ENCODE results near the gene CHL1.

CHL1 gene

DNA sequence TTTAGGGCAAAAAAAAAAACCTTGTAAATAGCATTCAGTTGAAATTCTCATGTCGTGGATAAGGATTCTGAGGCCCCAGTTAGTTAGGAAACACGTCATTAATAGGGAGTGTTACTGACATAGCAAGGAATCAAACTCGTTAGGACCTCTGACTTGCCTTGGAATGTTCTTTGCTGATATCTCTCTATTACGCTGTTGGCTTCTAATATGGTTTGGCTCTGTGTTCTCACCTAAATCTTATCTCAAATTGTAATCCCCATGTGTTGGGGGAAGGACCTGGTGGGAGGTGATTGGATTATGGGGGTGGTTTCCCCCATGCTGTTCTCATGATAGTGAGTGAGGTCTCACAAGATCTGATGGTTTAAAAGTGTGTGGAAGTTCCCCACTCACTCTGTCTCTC lies 40.3 kb downstream of the CHL1 start:
- Histone ChIP-seq H3K9me3 (ENCODE audit: low read depth, low read length) (no peaks in the 10 kb centered on the region), H3K36me3 (ENCODE audit: insufficient read depth, low read length) (no peaks in the 10 kb centered on the region), H3K27ac (no peak overlapping the region), H3K4me3 (no peak overlapping the region), H3K9ac (ENCODE audit: insufficient read length) (no peak overlapping the region)
- DNase-seq (ENCODE audit: low read depth, low spot score), result no peak
- no peak for TF ChIP-seq EZH2 (IDR thresholded peaks at IDR 0.05)
- TF ChIP-seq POLR2AphosphoS5 (IDR thresholded peaks at IDR 0.05; ENCODE audit: borderline replicate concordance, low read depth, low read length), result no peak
- no peak for TF ChIP-seq FOXP2 (optimal IDR thresholded peaks at IDR 0.05; ENCODE audit: control extremely low read depth, extremely low read length, insufficient read depth)

DNA sequence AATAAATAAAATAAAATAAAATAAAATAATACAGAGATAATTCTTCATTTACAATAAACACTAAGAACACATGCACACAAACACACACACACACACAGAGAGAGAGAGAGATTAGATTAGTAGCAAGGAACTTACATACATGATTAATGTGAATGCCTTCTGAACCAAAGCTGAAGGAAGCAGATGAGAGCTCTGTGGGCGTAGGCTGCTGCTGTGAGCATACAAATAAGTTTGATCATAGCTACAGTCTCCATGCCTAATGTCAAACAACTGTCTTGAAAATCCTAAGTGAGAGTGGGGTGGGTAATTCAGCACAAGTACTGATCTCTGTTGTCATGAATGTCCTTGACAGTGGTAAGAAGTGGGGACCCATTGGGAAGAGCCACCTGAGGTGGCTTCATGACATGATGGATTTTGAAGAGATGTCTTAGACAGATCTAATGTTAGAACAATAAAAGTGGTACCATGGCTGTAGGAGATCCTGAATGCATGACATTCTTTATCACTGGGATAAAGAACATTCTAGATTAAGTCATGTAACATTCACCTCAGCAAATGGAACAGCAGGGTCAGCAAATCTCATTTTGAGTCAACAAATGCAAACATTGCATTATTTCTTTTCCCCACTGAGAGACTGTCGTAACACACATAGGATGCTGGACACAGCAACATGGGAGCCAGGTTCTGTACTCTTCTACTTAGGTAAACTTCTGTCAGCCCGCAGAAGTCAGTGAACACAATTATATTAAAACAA lies 46.2 kb downstream of the CHL1 start:
- no peaks in the 10 kb centered on the region for H3K36me3 ChIP-seq (ENCODE audit: insufficient read depth, low read length)
- H3K9ac ChIP-seq (ENCODE audit: insufficient read length), result no peak overlapping the region
- H3K27ac ChIP-seq, result no peak overlapping the region
- no peak for DNase-seq (ENCODE audit: low read depth, low spot score)
- H3K4me3 ChIP-seq, result no peak overlapping the region
- TF ChIP-seq EZH2 (IDR thresholded peaks at IDR 0.05) (no peak), FOXP2 (optimal IDR thresholded peaks at IDR 0.05; ENCODE audit: control extremely low read depth, extremely low read length, insufficient read depth) (no peak), POLR2AphosphoS5 (IDR thresholded peaks at IDR 0.05; ENCODE audit: borderline replicate concordance, low read depth, low read length) (no peak)
- H3K9me3 ChIP-seq (ENCODE audit: low read depth, low read length), result no peaks in the 10 kb centered on the region

DNA sequence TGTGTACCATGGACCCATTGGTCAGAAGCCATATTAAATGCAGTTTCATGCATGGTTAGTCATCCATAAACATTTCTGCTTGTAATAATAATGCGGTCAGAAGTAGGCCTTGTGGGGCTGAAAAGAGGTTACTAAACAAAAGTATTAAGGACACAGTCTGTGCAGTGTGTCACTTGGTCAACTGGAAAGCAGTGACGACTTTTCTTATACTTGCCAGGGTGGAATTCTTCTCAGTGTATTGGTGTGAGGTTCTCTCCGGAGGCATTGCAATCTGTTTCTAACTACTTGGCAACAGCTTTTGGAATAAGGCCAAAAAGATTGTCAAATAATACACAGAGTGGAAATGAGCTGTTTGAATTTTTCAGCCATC lies 46.8 kb downstream of the CHL1 start:
- Histone ChIP-seq H3K9ac (ENCODE audit: insufficient read length) (no peak overlapping the region), H3K9me3 (ENCODE audit: low read depth, low read length) (no peaks in the 10 kb centered on the region), H3K36me3 (ENCODE audit: insufficient read depth, low read length) (no peaks in the 10 kb centered on the region), H3K27ac (no peak overlapping the region), H3K4me3 (no peak overlapping the region)
- DNase-seq (ENCODE audit: low read depth, low spot score), result no peak
- no peak for TF ChIP-seq POLR2AphosphoS5 (IDR thresholded peaks at IDR 0.05; ENCODE audit: borderline replicate concordance, low read depth, low read length)
- no peak for TF ChIP-seq EZH2 (IDR thresholded peaks at IDR 0.05)
- TF ChIP-seq FOXP2 (optimal IDR thresholded peaks at IDR 0.05; ENCODE audit: control extremely low read depth, extremely low read length, insufficient read depth), result no peak

DNA sequence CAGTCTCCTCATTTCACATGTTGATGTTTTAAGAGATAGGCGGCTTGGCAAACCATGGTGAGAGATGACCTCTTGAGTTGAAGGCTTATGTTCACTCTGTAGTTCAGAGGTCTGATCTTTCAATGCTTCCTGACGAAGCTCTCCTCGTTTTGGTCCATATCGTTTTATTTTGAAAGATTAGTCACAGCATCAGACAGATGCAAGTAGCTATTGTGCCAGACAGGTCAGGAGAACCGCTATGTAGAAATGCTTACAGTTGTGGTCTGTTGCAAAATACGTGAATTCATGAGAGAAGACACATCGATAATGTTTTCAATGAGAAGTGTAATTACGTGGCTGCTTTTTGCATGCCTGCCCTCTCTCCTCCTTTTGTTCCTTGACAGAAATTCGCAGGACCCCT lies 47.5 kb downstream of the CHL1 start:
- DNase-seq (ENCODE audit: low read depth, low spot score), result no peak
- H3K4me3 ChIP-seq, result no peak overlapping the region
- no peaks in the 10 kb centered on the region for H3K9me3 ChIP-seq (ENCODE audit: low read depth, low read length)
- TF ChIP-seq EZH2 (IDR thresholded peaks at IDR 0.05), result no peak
- no peak for TF ChIP-seq FOXP2 (optimal IDR thresholded peaks at IDR 0.05; ENCODE audit: control extremely low read depth, extremely low read length, insufficient read depth)
- no peak for TF ChIP-seq POLR2AphosphoS5 (IDR thresholded peaks at IDR 0.05; ENCODE audit: borderline replicate concordance, low read depth, low read length)
- H3K36me3 ChIP-seq (ENCODE audit: insufficient read depth, low read length), result no peaks in the 10 kb centered on the region
- no peak overlapping the region for H3K9ac ChIP-seq (ENCODE audit: insufficient read length)
- H3K27ac ChIP-seq, result no peak overlapping the region

DNA sequence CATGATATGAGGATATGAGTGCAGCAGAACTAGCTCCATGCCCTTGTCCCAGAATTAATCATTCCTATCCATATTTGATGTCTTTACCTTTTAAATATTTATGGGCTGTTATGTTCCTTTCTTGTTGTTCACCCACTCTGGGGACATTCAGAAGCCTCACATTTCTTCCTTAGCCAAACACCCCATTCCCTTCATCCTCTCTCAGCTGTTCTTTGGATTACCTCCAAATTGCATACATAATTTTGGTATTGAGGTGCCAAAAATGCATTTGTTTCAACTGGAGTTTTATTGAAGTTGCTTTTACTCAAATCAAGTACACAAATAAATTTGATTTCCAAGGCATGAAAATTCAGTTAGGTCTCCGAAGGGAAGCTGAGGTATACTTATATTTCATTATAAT lies 51.4 kb downstream of the CHL1 start:
- TF ChIP-seq POLR2AphosphoS5 (IDR thresholded peaks at IDR 0.05; ENCODE audit: borderline replicate concordance, low read depth, low read length) (no peak), FOXP2 (optimal IDR thresholded peaks at IDR 0.05; ENCODE audit: control extremely low read depth, extremely low read length, insufficient read depth) (no peak), EZH2 (IDR thresholded peaks at IDR 0.05) (no peak)
- Histone ChIP-seq H3K4me3 (no peak overlapping the region), H3K9me3 (ENCODE audit: low read depth, low read length) (no peaks in the 10 kb centered on the region)

DNA sequence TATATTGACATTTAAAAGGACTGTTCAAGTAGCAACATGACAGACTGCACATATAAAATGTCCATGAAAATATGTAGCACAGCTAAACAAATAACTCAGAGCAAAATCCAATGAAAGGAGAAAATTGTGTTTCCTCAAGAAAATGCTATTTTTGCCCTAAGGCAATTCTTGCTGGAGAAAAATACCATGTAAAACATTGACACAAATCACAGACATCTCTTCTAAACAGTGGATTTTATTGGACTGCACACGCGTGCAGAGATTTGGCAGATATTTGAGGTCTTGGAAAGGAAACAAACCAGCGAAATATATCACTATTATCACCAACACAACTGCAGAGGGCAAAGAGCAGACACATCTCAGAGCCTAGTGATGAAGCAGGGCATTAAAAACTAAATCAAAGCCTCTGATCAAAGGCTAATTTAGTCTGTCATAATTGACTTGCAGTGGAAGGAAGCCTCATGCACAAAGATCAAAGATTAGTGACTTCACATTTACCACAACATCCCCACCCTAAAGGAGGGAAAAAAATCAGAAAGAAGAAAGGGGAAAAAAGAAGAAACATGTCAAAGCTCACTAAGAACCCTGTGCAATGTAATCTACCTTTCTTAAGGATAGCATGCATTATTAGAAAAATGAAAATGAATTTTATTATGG lies 52.4 kb downstream of the CHL1 start:
- DNase-seq (ENCODE audit: low read depth, low spot score), result no peak
- Histone ChIP-seq H3K9ac (ENCODE audit: insufficient read length) (no peak overlapping the region), H3K27ac (no peak overlapping the region), H3K36me3 (ENCODE audit: insufficient read depth, low read length) (no peaks in the 10 kb centered on the region), H3K4me3 (no peak overlapping the region), H3K9me3 (ENCODE audit: low read depth, low read length) (no peaks in the 10 kb centered on the region)
- TF ChIP-seq EZH2 (IDR thresholded peaks at IDR 0.05) (no peak), POLR2AphosphoS5 (IDR thresholded peaks at IDR 0.05; ENCODE audit: borderline replicate concordance, low read depth, low read length) (no peak), FOXP2 (optimal IDR thresholded peaks at IDR 0.05; ENCODE audit: control extremely low read depth, extremely low read length, insufficient read depth) (no peak)

More for the DNA sequence above, 51.4 kb downstream of the CHL1 start:
- no peak overlapping the region for H3K9ac ChIP-seq (ENCODE audit: insufficient read length)
- no peaks in the 10 kb centered on the region for H3K36me3 ChIP-seq (ENCODE audit: insufficient read depth, low read length)
- no peak overlapping the region for H3K27ac ChIP-seq
- DNase-seq (ENCODE audit: low read depth, low spot score), result no peak

- Histone ChIP-seq H3K27ac (no peak overlapping the region), H3K9me3 (ENCODE audit: low read depth, low read length) (no peaks in the 10 kb centered on the region), H3K9ac (ENCODE audit: insufficient read length) (no peak overlapping the region), H3K36me3 (ENCODE audit: insufficient read depth, low read length) (no peaks in the 10 kb centered on the region), H3K4me3 (no peak overlapping the region)
- TF ChIP-seq FOXP2 (optimal IDR thresholded peaks at IDR 0.05; ENCODE audit: control extremely low read depth, extremely low read length, insufficient read depth), result no peak
- TF ChIP-seq EZH2 (IDR thresholded peaks at IDR 0.05), result no peak
- TF ChIP-seq POLR2AphosphoS5 (IDR thresholded peaks at IDR 0.05; ENCODE audit: borderline replicate concordance, low read depth, low read length), result no peak
- no peak for DNase-seq (ENCODE audit: low read depth, low spot score)
Observed at GRCh38 chr3:249587-250262, 53.2 kb downstream of the CHL1 start.

DNA sequence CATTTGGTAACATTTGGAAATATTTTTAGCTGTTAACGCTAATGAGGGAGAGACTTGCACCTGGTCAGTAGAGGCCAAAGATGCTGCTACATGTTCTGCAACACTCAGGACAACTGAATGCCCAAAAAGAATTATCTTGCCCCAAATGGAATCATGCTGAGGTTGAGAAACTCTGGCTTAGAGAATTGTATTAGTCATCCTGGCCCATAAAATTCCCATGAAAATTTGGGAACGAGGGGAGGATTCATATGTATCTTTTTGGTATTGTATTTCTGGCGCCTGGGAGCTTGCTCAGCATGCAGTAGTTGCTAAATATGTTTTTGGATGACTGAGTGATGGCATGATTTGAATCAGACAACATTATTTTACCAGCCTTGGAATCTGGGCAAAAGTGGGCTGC lies 59.9 kb downstream of the CHL1 start:
- Histone ChIP-seq H3K36me3 (ENCODE audit: insufficient read depth, low read length) (no peaks in the 10 kb centered on the region), H3K9me3 (ENCODE audit: low read depth, low read length) (no peaks in the 10 kb centered on the region), H3K4me3 (no peak overlapping the region), H3K27ac (no peak overlapping the region), H3K9ac (ENCODE audit: insufficient read length) (no peak overlapping the region)
- TF ChIP-seq FOXP2 (optimal IDR thresholded peaks at IDR 0.05; ENCODE audit: control extremely low read depth, extremely low read length, insufficient read depth) (no peak), POLR2AphosphoS5 (IDR thresholded peaks at IDR 0.05; ENCODE audit: borderline replicate concordance, low read depth, low read length) (no peak), EZH2 (IDR thresholded peaks at IDR 0.05) (no peak)
- no peak for DNase-seq (ENCODE audit: low read depth, low spot score)
